GM19468 (cell line): ENCODE data around the gene LBH.

Experiments used
- ATAC-seq: cut with Tn5 transposase; IDR thresholded peaks from one replicate; pipeline ENCODE4 v1.9.1; 2021; ENCODE audit warnings: mild to moderate bottlenecking, moderate library complexity, moderate number of reproducible peaks; ENCODE audit not compliant: unreplicated experiment; ENCODE audit errors: extremely low read depth

Gene LBH

GRCh38 chr2:30213907-30214463 lies 17.3 kb upstream of the LBH start:
- no peak for ATAC-seq

GRCh38 chr2:30216157-30216556 lies 15.2 kb upstream of the LBH start:
- no peak for ATAC-seq

DNA sequence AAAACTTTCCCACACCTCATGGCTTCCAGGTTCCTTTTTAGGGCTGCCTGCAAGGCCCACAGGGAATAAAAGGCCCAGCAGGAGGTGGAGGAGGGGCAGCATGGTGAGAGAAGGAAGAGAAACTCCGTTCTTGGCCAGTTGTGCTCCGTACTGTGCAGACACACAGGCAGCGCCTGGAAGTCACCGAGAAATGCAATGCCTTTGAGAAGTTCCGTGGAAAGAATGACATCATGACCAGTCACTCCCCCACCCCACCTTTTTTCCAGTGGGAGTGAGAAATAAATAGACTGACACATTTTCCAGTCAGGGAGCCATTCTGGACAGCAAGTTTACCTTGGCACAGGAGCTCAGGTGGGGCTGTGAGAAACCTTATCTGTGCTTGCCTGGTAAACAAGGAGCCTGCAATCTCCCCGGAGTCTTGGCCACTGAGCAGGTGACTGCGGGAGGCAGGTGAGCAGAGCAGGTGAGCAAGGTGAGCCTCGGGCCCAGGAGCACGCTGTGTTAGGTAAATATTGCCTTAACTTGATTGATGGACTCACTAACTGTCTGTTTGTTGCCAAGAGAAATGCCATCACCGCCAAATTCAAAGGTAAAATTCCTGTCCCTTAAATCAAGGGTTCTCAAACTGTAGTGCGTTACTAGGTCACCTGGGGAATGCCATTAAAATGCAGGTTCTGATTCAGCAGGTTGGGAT lies 13.5 kb upstream of the LBH start:
- no peak for ATAC-seq

DNA sequence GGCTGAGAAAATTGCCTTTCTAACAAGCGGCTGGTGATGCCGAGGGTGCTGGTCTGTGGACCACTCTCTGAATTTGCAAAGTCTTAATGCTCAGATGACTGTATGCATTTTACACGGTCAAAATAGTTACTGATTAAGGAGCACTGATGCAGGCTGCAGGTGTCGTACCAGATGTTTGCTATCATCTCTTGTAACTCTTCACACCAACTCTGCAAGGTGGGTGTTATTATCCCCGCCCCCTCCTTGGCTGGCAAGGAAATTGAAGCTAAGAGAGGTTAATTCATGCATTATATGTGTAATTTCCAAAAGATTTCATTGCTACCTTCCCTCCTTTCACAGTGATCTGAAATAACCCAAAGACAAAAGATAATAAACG lies 13.0 kb upstream of the LBH start:
- no peak for ATAC-seq

DNA sequence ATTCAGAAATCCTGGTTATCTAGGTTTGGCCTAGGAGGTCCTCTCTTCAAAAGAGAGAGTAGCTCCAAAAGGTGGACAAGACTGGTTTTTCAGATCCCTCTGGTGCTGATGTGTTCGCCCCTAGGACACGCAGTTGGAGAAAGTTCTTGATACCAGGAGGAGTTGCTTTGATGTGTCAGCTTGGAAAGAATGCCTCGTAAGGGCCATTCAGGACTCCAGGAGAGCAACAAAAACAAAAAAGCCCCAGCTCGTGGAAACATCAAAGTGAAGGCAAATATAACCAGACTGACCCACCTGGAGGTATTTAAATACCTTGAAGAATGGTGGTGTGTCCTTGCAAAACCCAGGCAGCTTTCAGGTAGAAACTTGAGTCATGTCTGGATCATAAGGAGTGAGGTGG lies 12.5 kb upstream of the LBH start:
- ATAC-seq = no peak

GRCh38 chr2:30219886-30220875 lies 11.2 kb upstream of the LBH start:
- no peak for ATAC-seq

- ATAC-seq = no peak
Observed at GRCh38 chr2:30221531-30221930, 9.8 kb upstream of the LBH start.

DNA sequence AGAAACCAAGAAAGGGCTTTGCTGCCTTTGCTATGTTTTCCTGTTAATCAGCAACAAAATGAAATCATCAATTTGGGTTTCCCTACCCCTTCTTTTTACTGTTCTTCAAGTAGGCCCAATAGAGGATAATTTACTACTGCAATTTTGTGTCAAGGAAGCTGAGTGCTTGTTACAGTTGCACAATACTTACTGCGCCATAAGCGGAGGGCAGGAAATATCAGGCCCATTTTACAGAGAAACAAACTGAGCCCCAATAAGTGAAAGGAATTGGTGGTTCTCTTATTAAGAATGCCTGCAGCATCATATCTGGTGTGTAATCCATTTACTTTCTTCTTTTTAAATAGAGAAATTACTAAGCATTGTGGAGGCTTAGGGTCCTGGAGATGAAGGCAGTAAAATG lies 9.3 kb upstream of the LBH start:
- no peak for ATAC-seq

GRCh38 chr2:30222636-30223360 lies 8.5 kb upstream of the LBH start:
- ATAC-seq = no peak

DNA sequence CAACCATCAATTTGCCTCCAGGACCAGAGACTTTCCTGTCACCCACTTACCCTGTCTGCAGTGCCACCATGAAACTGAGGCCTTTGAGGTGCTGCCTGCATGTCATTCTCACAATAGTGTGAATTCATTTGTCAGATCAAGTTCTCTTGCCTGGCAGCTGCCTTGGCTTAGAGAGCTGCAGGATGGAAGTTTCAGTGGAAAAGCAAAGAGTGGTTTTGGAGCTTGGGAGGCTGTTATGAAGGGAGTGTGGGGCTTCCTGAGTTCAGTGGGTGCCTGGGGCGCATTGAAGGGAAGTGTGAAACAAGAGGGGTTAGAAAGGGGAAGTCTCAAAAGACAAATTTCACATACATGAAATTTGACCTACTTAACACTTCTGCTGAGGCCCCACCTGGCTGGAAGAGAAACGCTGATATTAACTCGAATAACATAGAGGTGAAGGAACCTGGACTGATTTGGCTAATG lies 7.9 kb upstream of the LBH start:
- ATAC-seq = no peak

DNA sequence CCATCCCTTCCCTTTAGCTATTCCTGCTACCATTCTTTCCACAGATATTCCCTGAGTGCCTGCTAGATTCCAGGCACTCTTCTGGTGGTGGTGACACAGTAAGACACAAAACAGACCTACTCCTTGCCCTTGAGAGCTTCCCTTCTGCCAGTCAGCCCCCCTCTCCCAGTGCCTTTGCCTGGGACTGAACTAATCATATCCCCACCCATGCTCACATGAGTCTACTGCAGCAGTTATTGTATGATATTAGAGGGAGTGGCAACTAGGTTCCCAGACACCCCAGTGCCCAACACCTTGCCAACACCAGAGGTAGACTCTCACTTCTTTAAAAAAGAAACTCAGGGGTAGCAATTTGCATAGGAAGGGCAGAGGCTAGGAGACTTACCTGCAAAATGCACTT lies 7.2 kb upstream of the LBH start:
- ATAC-seq = no peak

GRCh38 chr2:30225131-30225762 lies 6.1 kb upstream of the LBH start:
- ATAC-seq = no peak

DNA sequence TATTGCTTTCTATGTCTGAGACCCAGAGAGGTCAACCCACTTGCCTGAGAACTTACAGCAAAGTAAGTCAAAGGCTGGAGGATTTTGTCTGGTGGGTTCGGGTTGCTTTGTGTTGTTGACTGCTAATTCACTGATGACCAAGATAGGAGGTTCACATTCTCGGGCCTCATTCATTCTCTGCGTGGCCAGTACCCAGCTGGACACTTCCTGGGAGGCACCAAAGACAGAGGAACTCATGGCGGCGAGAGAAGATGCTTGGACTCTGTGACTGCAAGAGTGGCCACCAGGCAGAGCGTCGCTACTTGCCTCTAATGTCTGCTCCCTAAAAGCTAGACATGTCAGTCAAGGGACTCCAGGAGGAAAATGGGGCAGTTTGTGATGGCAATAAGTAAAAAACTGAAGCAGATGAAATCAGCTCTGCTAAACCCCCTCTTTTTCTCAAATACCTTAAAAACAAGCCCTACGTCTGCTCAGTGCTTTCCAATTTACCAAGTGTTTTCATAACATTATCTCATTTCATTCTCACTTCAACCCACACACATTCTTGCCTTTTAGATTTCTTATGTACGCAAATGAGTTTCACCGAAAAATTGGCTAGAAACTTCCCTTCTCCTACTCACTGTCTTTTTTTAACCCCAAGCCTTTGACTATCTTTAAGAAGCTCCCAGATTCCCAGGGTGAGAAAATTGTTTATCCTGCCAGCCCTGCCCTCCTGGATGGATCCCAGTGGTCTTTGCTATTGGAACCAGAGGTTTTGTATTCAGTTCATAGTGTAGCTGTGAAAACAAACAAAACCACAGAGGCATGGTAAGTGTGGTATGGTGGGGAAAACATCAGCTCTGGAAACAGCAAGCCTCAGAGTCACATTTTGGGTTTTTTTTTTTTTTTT lies 4.9 kb upstream of the LBH start:
- no peak for ATAC-seq

GRCh38 chr2:30229596-30229995 lies 1.7 kb upstream of the LBH start:
- no peak for ATAC-seq

- no peak for ATAC-seq
Observed at GRCh38 chr2:30230497-30231211, 680 bp upstream of the LBH start.

GRCh38 chr2:30231996-30232800 lies 864 bp downstream of the LBH start:
- ATAC-seq = no peak

DNA sequence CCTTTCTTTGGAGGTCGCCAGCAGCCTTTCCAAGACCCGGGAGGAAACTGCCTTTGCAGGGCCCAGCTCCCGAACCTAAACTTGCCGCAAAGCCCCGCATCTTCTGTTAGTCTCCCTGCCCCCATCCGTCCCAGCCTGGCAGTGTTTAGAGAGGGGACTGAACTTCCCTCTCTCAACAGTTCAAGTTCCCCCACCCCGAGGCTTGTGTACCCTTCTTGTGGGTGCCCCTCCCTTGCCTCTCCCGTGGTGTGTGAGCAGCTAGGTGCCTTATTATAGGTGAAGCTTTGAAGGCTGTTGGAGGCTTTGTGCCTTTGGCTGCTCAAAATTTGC lies 1.4 kb downstream of the LBH start:
- no peak for ATAC-seq
